K562 (cell line): ENCODE results near the gene BRCC3. TPM values are rescaled to one million over a fixed set of nuclear protein-coding genes. Genes with fewer than 3 reads are reported as not detected.
A peak's percentile ranks its signal among the peaks of the same experiment; 100 is the strongest.

ENCODE experiments used
- ATAC-seq: fragments of 200-7000 bp; cut with Tn5 transposase; 3 replicates; pipeline ENCODE4 v1.9.1; 2020; ENCODE audit warnings: moderate library complexity
- BruUV-seq: library from RNA; stranded (reverse); fragments of 400-500 nt; replicated peaks from 2 replicates; lab custom pipeline; 2021; lab: Mats Ljungman, UMichigan
- CTCF ChIA-PET: fragments of 300-600 bp; formaldehyde crosslinking; extraction: SDS; loops from one replicate; lab custom pipeline; 2021; ENCODE audit warnings: low intra/inter-chr PET ratio; lab: Yijun Ruan, JAX
- POLR2A ChIA-PET: fragments of 300-600, 350-650 bp; sonication (Branson Sonifier 250); formaldehyde crosslinking; extraction: SDS; loops from one replicate; lab custom pipeline; 2021; ENCODE audit warnings: antibody characterized with exemption, inconsistent platforms; lab: Yijun Ruan, JAX
- DNase-seq, 4 experiments: peaks; one replicate each; pipeline versions ENCODE4 v3.0.0 to v3.0.0-alpha.2; 2011 to 2018; ENCODE audit warnings: low spot score in 3 of 4, mixed read lengths in 3 of 4; ENCODE audit errors: extremely low read depth in 1 of 4
- FAIRE-seq: peaks from 2 replicates; lab custom pipeline; 2011; peaks lifted over from hg19 to GRCh38; lab: Jason Lieb, UNC
- H2AFZ ChIP-seq: 2 replicates; pipeline ENCODE4 v1.6.0; 2011; ENCODE audit warnings: low read depth, low read length, control low read depth, inconsistent platforms
- H3K27ac ChIP-seq: fragments of 200-600 bp; 3 replicates; pipeline ENCODE4 v1.8.0; 2011; ENCODE audit warnings: low read depth, mild to moderate bottlenecking, control low read depth, inconsistent platforms, low read length, moderate library complexity, mixed read lengths; ENCODE audit errors: extremely low read depth
- H3K27me3 ChIP-seq, 2 experiments: fragments of 300-600 bp in 1 of 2; 2 replicates in 1 of 2; 3 replicates in 1 of 2; pipeline versions ENCODE4 v1.6.0 to v1.8.0; 2011; ENCODE audit warnings: inconsistent platforms in 2 of 2, low read length in 2 of 2, mild to moderate bottlenecking in 1 of 2, mixed read lengths in 1 of 2, moderate library complexity in 1 of 2; ENCODE audit not compliant: control insufficient read depth in 2 of 2, insufficient read depth in 2 of 2
- H3K36me3 ChIP-seq: fragments of 300-600 bp; 3 replicates; pipeline ENCODE4 v1.8.0; 2011; ENCODE audit warnings: mild to moderate bottlenecking, low read length, inconsistent platforms; ENCODE audit not compliant: control insufficient read depth, insufficient read depth
- H3K4me1 ChIP-seq, 2 experiments: fragments of 200-600 bp in 1 of 2; replicated peaks in 1 of 2; 2 replicates in 1 of 2; 3 replicates in 1 of 2; pipeline versions ENCODE4 v1.5.1 to v1.8.0; 2011; ENCODE audit warnings: inconsistent platforms in 2 of 2, low read length in 2 of 2, mild to moderate bottlenecking in 1 of 2, mixed read lengths in 1 of 2, moderate library complexity in 1 of 2; ENCODE audit not compliant: control insufficient read depth in 2 of 2, insufficient read depth in 2 of 2
- H3K4me2 ChIP-seq: 2 replicates; pipeline ENCODE4 v1.6.1; 2011; ENCODE audit warnings: low read length, control low read depth, inconsistent platforms, mixed read lengths; ENCODE audit not compliant: insufficient read depth
- H3K4me3 ChIP-seq: fragments of 200-600 bp; sonication (generic), shearing (Covaris generic); 2 replicates; pipeline ENCODE4 v1.5.1; 2016; ENCODE audit warnings: control low read depth, inconsistent platforms
- H3K79me2 ChIP-seq: fragments of 200-600 bp; 3 replicates; pipeline ENCODE4 v1.8.0; 2011; ENCODE audit warnings: low read length, inconsistent platforms; ENCODE audit not compliant: control insufficient read depth, insufficient read depth
- H3K9ac ChIP-seq, 2 experiments: 2 replicates each; pipeline versions ENCODE4 v1.6.0 to v1.6.1; 2011; ENCODE audit warnings: low read depth in 2 of 2, low read length in 2 of 2, control low read depth in 1 of 2, inconsistent platforms in 1 of 2, mild to moderate bottlenecking in 1 of 2, mixed read lengths in 1 of 2; ENCODE audit not compliant: insufficient read depth in 1 of 2
- H3K9me1 ChIP-seq: one replicate; pipeline ENCODE4 v1.6.0; 2011; ENCODE audit warnings: inconsistent platforms, mild to moderate bottlenecking, low read length, moderate library complexity; ENCODE audit not compliant: control insufficient read depth, insufficient read depth
- H3K9me3 ChIP-seq: replicated peaks from 2 replicates; pipeline ENCODE4 v1.5.1; 2011; ENCODE audit warnings: low read depth, low read length, inconsistent platforms; ENCODE audit not compliant: control insufficient read depth, insufficient read depth
- H4K20me1 ChIP-seq: replicated peaks from 2 replicates; pipeline ENCODE4 v1.6.1; 2011; ENCODE audit warnings: low read length, inconsistent platforms, mixed read lengths; ENCODE audit not compliant: control insufficient read depth, insufficient read depth
- ARID2 ChIP-seq: fragments of 450-650 bp; IDR thresholded peaks from 2 replicates; pipeline ENCODE4 v1.6.1; 2017; ENCODE audit warnings: antibody characterized with exemption, mild to moderate bottlenecking
- ATF3 ChIP-seq, 2 experiments: fragments of 450-650 bp in 1 of 2; sonication (generic) in 1 of 2; formaldehyde crosslinking in 1 of 2; IDR thresholded peaks in 1 of 2; conservative IDR thresholded peaks in 1 of 2; 2 replicates each; pipeline versions ENCODE4 v1.6.1 to v1.8.1; 2016 to 2023; ENCODE audit warnings: mild to moderate bottlenecking in 2 of 2, moderate library complexity in 2 of 2, inconsistent platforms in 1 of 2, missing genetic modification reagents in 1 of 2
- BRF1 ChIP-seq: IDR thresholded peaks from 3 replicates; pipeline ENCODE4 v1.6.1; 2011; ENCODE audit warnings: borderline replicate concordance, mild to moderate bottlenecking; ENCODE audit not compliant: insufficient read length; ENCODE audit errors: extremely low read depth
- C11orf30 ChIP-seq: fragments of 450-650 bp; IDR thresholded peaks from 2 replicates; pipeline ENCODE4 v1.6.1; 2016; ENCODE audit warnings: low read depth, mild to moderate bottlenecking
- COPS2 ChIP-seq: fragments of 450-650 bp; conservative IDR thresholded peaks from 2 replicates; pipeline ENCODE4 v1.6.1; 2016; ENCODE audit warnings: mild to moderate bottlenecking, moderate library complexity
- HMG20B ChIP-seq: fragments of 250-450 bp; sonication (Bioruptor Pico); IDR thresholded peaks from 2 replicates; pipeline ENCODE4 v1.5.0; 2021; ENCODE audit warnings: mild to moderate bottlenecking
- KLF6 ChIP-seq: fragments of 250-450 bp; sonication (Bioruptor Pico); IDR thresholded peaks from 2 replicates; pipeline ENCODE4 v1.4.0; 2020; ENCODE audit warnings: mild to moderate bottlenecking, moderate library complexity, borderline replicate concordance
- MAFG ChIP-seq: fragments of 450-650 bp; conservative IDR thresholded peaks from 2 replicates; pipeline ENCODE4 v1.6.1; 2016; ENCODE audit warnings: missing genetic modification characterization, missing compliant biosample characterization
- NFIC ChIP-seq: fragments of 450-650 bp; IDR thresholded peaks from 2 replicates; pipeline ENCODE4 v1.6.1; 2017; ENCODE audit warnings: mild to moderate bottlenecking, inconsistent platforms
- PTTG1 ChIP-seq: fragments of 450-650 bp; IDR thresholded peaks from 2 replicates; pipeline ENCODE4 v1.6.1; 2016; ENCODE audit warnings: low read depth, mild to moderate bottlenecking, missing genetic modification characterization, missing compliant biosample characterization
- RBM34 ChIP-seq: fragments of 200-400 bp; formaldehyde crosslinking; IDR thresholded peaks from 2 replicates; pipeline ENCODE4 v1.6.1; 2018; ENCODE audit warnings: low read length, borderline replicate concordance; ENCODE audit not compliant: insufficient read depth
- RNF219 ChIP-seq: fragments of 250-450 bp; sonication (Bioruptor Pico); IDR thresholded peaks from 2 replicates; pipeline ENCODE4 v1.5.0; 2022; ENCODE audit warnings: mild to moderate bottlenecking
- SMAD1 ChIP-seq: fragments of 150-350 bp; IDR thresholded peaks from 2 replicates; pipeline ENCODE4 v1.6.1; 2014; ENCODE audit warnings: low read length, low read depth; ENCODE audit not compliant: partially characterized antibody
- SMARCA4 ChIP-seq: fragments of 450-650 bp; IDR thresholded peaks from 2 replicates; pipeline ENCODE4 v1.6.1; 2016
- TCF15 ChIP-seq: fragments of 250-450 bp; sonication (Bioruptor Pico); IDR thresholded peaks from 2 replicates; pipeline ENCODE4 v1.8.0; 2022; ENCODE audit warnings: moderate library complexity, mild to moderate bottlenecking, inconsistent platforms
- TGIF2 ChIP-seq: sonication (generic); formaldehyde crosslinking; IDR thresholded peaks from 2 replicates; pipeline ENCODE4 v1.8.1; 2022; ENCODE audit warnings: mild to moderate bottlenecking, missing genetic modification reagents, moderate library complexity
- ZNF197 ChIP-seq: fragments of 200-800 bp; sonication (Bioruptor generic); IDR thresholded peaks from 2 replicates; pipeline ENCODE4 v1.6.1; 2016; ENCODE audit warnings: low read depth, missing genetic modification characterization, missing compliant biosample characterization
- ZNF280A ChIP-seq: fragments of 450-650 bp; IDR thresholded peaks from 2 replicates; pipeline ENCODE4 v1.6.1; 2018; ENCODE audit warnings: mild to moderate bottlenecking, low read depth; ENCODE audit not compliant: partially characterized antibody
- ZNF77 ChIP-seq: fragments of 250-450 bp; sonication (Bioruptor Pico); IDR thresholded peaks from 2 replicates; pipeline ENCODE4 v1.5.0; 2020
- WGBS: fragments of 100-300 bp; shearing (Covaris generic); methylation state at CpG from one replicate; pipeline ENCODE4 v1.1.6; 2016; ENCODE audit warnings: low coverage, mixed read lengths; ENCODE audit not compliant: insufficient coverage; ENCODE audit errors: missing lambda C conversion rate; 5-methylcytosine and 5-hydroxymethylcytosine counted together
- in situ Hi-C: fragments of 300-500 bp; cut with MboI; formaldehyde crosslinking; loops from 4 replicates; pipeline ENCODE4 v1.15.0; 2018; ENCODE audit warnings: inconsistent platforms, mixed read lengths
- intact Hi-C: fragments of 100-400 bp; cut with micrococcal nuclease; formaldehyde crosslinking; loops from 2 replicates; pipeline ENCODE4 v1.14.2; 2022
- polyA plus RNA-seq, 8 experiments: library from polyadenylated mRNA; depleted of rRNA in 4 of 8; stranded (reverse) in 5 of 8; unstranded in 3 of 8; fragments of >200 nt; fragmentation: Nextera tagmentation in 2 of 8; fragmentation: Illumina TruSeq in 1 of 8; extraction: Ambion mirVana in 2 of 8; extraction: Trizol in 1 of 8; gene quantifications; 2 replicates each; pipeline versions ENCODE4 v1.2.1 to v1.2.3, GENCODE V29; 2011 to 2014; ENCODE audit warnings: inconsistent platforms in 1 of 8, missing spikeins in 1 of 8
- total RNA-seq, 7 experiments: library from RNA; depleted of rRNA in 6 of 7; stranded (reverse); fragments of >200 nt in 6 of 7; fragmentation: Illumina TruSeq in 2 of 7; extraction: Trizol in 2 of 7; gene quantifications; 2 replicates each; pipeline versions ENCODE4 v1.2.1 to v1.2.3, GENCODE V29; 2011 to 2021; ENCODE audit warnings: low replicate concordance in 1 of 7

Gene BRCC3
- total and polyA plus RNA-seq, 9 of the 15 experiments (the other 6 are each of a cell fraction or from before 2014, with no cell fraction given): 9.6 to 44.8 (median 26.7) TPM

- ChIA-PET CTCF (no interaction called here), POLR2A (interaction anchor here (0.6 to 1.4 kb wide), 6 partner anchors 9 to 677 kb away, joined by 3 to 6 read pairs (median 4); no protein-coding TSS in a partner anchor)
- Histone ChIP-seq H3K9me1 (no peaks in the 10 kb centered on the region), H3K9ac (peak overlapping the region; percentile 70 to 75; a peak in 3 of 4 replicates), H3K36me3 (no peaks in the 10 kb centered on the region), H3K9me3 (no peaks in the 10 kb centered on the region), H4K20me1 (no peaks in the 10 kb centered on the region), H2AFZ (peak overlapping the region; percentile 84), H3K27me3 (no peaks in the 10 kb centered on the region), H3K4me1 (peaks cover 14 to 31% of the 10 kb centered on the region in 2 experiments), H3K4me3 (peak overlapping the region; percentile 51), H3K27ac (peak overlapping the region; percentile 95), H3K79me2 (peaks cover 44% of the 10 kb centered on the region), H3K4me2 (peak overlapping the region; percentile 50)
- DNase-seq: no peak
- in situ Hi-C loops (no loop called here), intact Hi-C loops (loop anchor here (2.0 kb wide), 1 partner anchor 40 kb away; no protein-coding TSS in a partner anchor)
- no peak for FAIRE-seq
- ATAC-seq: no peak
- 0% methylated on average over 10 of the region's 16 CpGs for WGBS
- BruUV-seq: no TSS peak
- TF ChIP-seq NFIC (peak; percentile 13; the same call in 1 of the 2 replicates), COPS2 (no peak), C11orf30 (no peak), ZNF280A (no peak), HMG20B (no peak), RBM34 (no peak), TCF15 (CRISPR knock-in tag) (no peak), SMAD1 (no peak), RNF219 (CRISPR knock-in tag) (no peak), ZNF197 (CRISPR knock-in tag) (no peak), SMARCA4 (peak; percentile 72; the same call in 1 of the 2 replicates), PTTG1 (tag) (no peak), ARID2 (no peak), BRF1 (no peak), MAFG (no peak), TGIF2 (no peak), KLF6 (CRISPR knock-in tag) (no peak), ZNF77 (no peak), ATF3 (IDR thresholded peaks at IDR 0.05) (peak; percentile 79), ATF3 (CRISPR knock-in tag; conservative IDR thresholded peaks at IDR 0.05) (no peak)
Measured at GRCh38 chrX:155026420-155026726, 44.9 kb upstream of the BRCC3 start.
